GM12878 (cell line): Measurements from ENCODE around the gene CORO1C. TPM values are rescaled to one million over a fixed set of nuclear protein-coding genes. Genes with fewer than 3 reads are reported as not detected.
A peak's percentile ranks its signal among the peaks of the same experiment; 100 is the strongest.

Experiments used
- ATAC-seq: fragments of 200-7000 bp; cut with Tn5 transposase; 3 replicates; pipeline ENCODE4 v1.9.1; 2020; ENCODE audit warnings: mild to moderate bottlenecking, moderate library complexity
- BruUV-seq: library from RNA; stranded (reverse); fragments of 400-500 nt; replicated peaks from 2 replicates; lab custom pipeline; 2021; lab: Mats Ljungman, UMichigan
- CTCF ChIA-PET: fragments of 300-600 bp; sonication (Branson Sonifier 250); formaldehyde crosslinking; extraction: SDS; loops from one replicate; lab custom pipeline; 2021; ENCODE audit warnings: inconsistent platforms; lab: Yijun Ruan, JAX
- POLR2A ChIA-PET: fragments of 350-600 bp; formaldehyde crosslinking; extraction: SDS; loops from one replicate; lab custom pipeline; 2021; ENCODE audit warnings: inconsistent platforms; lab: Charles Lee
- RAD21 ChIA-PET: fragments of 300-600 bp; sonication (Branson Sonifier 250); formaldehyde crosslinking; loops from one replicate; lab custom pipeline; 2023; ENCODE audit warnings: antibody characterized with exemption; ENCODE audit not compliant: unreplicated experiment; lab: Charles Lee
- SMC1A ChIA-PET: fragments of 300-600 bp; sonication (Branson Sonifier 250); formaldehyde crosslinking; loops from one replicate; lab custom pipeline; 2023; ENCODE audit not compliant: unreplicated experiment, uncharacterized antibody; lab: Charles Lee
- DNase-seq: peaks from one replicate; pipeline ENCODE4 v3.0.0-alpha.2; 2011; ENCODE audit warnings: low read depth, low spot score
- FAIRE-seq: peaks from 3 replicates; lab custom pipeline; 2011; peaks lifted over from hg19 to GRCh38; lab: Jason Lieb, UNC
- H2AFZ ChIP-seq: 2 replicates; pipeline ENCODE4 v1.6.0; 2011; ENCODE audit warnings: low read depth, low read length, control low read depth; ENCODE audit not compliant: control insufficient read depth
- H3K27ac ChIP-seq: 2 replicates; pipeline ENCODE4 v1.5.1; 2011; ENCODE audit warnings: control low read depth; ENCODE audit not compliant: control insufficient read depth, insufficient read depth
- H3K27me3 ChIP-seq, 2 experiments: replicated peaks in 1 of 2; 2 replicates each; pipeline versions ENCODE4 v1.6.0 to v1.6.1; 2011; ENCODE audit warnings: low read length in 1 of 2; ENCODE audit not compliant: control insufficient read depth in 2 of 2, insufficient read depth in 2 of 2
- H3K36me3 ChIP-seq, 2 experiments: 2 replicates each; pipeline ENCODE4 v1.5.1; 2011; ENCODE audit warnings: low read length in 1 of 2; ENCODE audit not compliant: control insufficient read depth in 2 of 2, insufficient read depth in 2 of 2
- H3K4me1 ChIP-seq: 2 replicates; pipeline ENCODE4 v1.6.1; 2011; ENCODE audit warnings: mild to moderate bottlenecking, low read length, moderate library complexity, mixed read lengths; ENCODE audit not compliant: control insufficient read depth, insufficient read depth
- H3K4me2 ChIP-seq: 2 replicates; pipeline ENCODE4 v1.6.0; 2011; ENCODE audit warnings: control low read depth; ENCODE audit not compliant: control insufficient read depth, insufficient read depth
- H3K4me3 ChIP-seq: fragments of 200-600 bp; sonication (generic); 2 replicates; pipeline ENCODE4 v1.5.1; 2016
- H3K79me2 ChIP-seq: 2 replicates; pipeline ENCODE4 v1.6.0; 2011; ENCODE audit warnings: low read length; ENCODE audit not compliant: control insufficient read depth, insufficient read depth
- H3K9ac ChIP-seq: 2 replicates; pipeline ENCODE4 v1.8.0; 2011; ENCODE audit warnings: low read length, control low read depth, mixed read lengths; ENCODE audit not compliant: control insufficient read depth, insufficient read depth
- H3K9me3 ChIP-seq: replicated peaks from 3 replicates; pipeline ENCODE4 v1.5.1; 2011; ENCODE audit warnings: mild to moderate bottlenecking, low read length; ENCODE audit not compliant: control insufficient read depth, insufficient read depth
- H4K20me1 ChIP-seq: 2 replicates; pipeline ENCODE4 v1.6.0; 2011; ENCODE audit not compliant: control insufficient read depth, insufficient read depth
- BRCA1 ChIP-seq: IDR thresholded peaks from 2 replicates; pipeline ENCODE4 v1.6.1; 2011; ENCODE audit warnings: low read depth, low read length, improper control_type of control experiment
- E2F4 ChIP-seq: IDR thresholded peaks from 2 replicates; pipeline ENCODE4 v1.6.1; 2012; ENCODE audit warnings: low read depth, low read length, improper control_type of control experiment
- EED ChIP-seq: sonication (generic); IDR thresholded peaks from 2 replicates; pipeline ENCODE4 v1.6.1; 2016; ENCODE audit warnings: antibody characterized with exemption, low read depth
- FOXM1 ChIP-seq: IDR thresholded peaks from 2 replicates; pipeline ENCODE4 v1.6.1; 2012; ENCODE audit warnings: low read depth, mild to moderate bottlenecking, inconsistent platforms, low read length, moderate library complexity
- GATAD2B ChIP-seq: fragments of 450-650 bp; conservative IDR thresholded peaks from 2 replicates; pipeline ENCODE4 v1.6.1; 2017; ENCODE audit warnings: low read depth, mild to moderate bottlenecking, moderate library complexity
- KLF5 ChIP-seq: fragments of 450-650 bp; IDR thresholded peaks from 2 replicates; pipeline ENCODE4 v1.6.1; 2014; ENCODE audit warnings: mild to moderate bottlenecking; ENCODE audit not compliant: partially characterized antibody
- MEF2A ChIP-seq: IDR thresholded peaks from 2 replicates; pipeline ENCODE4 v1.6.1; 2011; ENCODE audit warnings: low read depth, mild to moderate bottlenecking, low read length, moderate library complexity; ENCODE audit not compliant: insufficient read depth
- NFXL1 ChIP-seq: fragments of 450-650 bp; IDR thresholded peaks from 2 replicates; pipeline ENCODE4 v1.6.1; 2017; ENCODE audit warnings: antibody characterized with exemption, mild to moderate bottlenecking, borderline replicate concordance
- NR2C1 ChIP-seq: fragments of 450-650 bp; IDR thresholded peaks from 2 replicates; pipeline ENCODE4 v1.6.1; 2017; ENCODE audit warnings: antibody characterized with exemption, mild to moderate bottlenecking, moderate library complexity
- PKNOX1 ChIP-seq: fragments of 450-650 bp; IDR thresholded peaks from 2 replicates; pipeline ENCODE4 v1.6.1; 2016; ENCODE audit warnings: mild to moderate bottlenecking
- RCOR1 ChIP-seq: conservative IDR thresholded peaks from 2 replicates; pipeline ENCODE4 v1.6.1; 2012; ENCODE audit warnings: low read depth, low read length, improper control_type of control experiment
- SIX5 ChIP-seq: IDR thresholded peaks from 2 replicates; pipeline ENCODE4 v1.6.1; 2011; ENCODE audit warnings: mild to moderate bottlenecking, low read depth, low read length, moderate library complexity; ENCODE audit not compliant: severe bottlenecking
- SMAD1 ChIP-seq: fragments of 450-650 bp; IDR thresholded peaks from 2 replicates; pipeline ENCODE4 v1.6.1; 2018; ENCODE audit warnings: mild to moderate bottlenecking, low read depth; ENCODE audit not compliant: partially characterized antibody
- SREBF1 ChIP-seq: IDR thresholded peaks from 2 replicates; pipeline ENCODE4 v1.6.1; 2012; ENCODE audit warnings: mild to moderate bottlenecking, low read length
- STAT1 ChIP-seq: fragments of 450-650 bp; conservative IDR thresholded peaks from 2 replicates; pipeline ENCODE4 v1.6.1; 2014; ENCODE audit warnings: antibody characterized with exemption, mild to moderate bottlenecking
- TCF7 ChIP-seq: IDR thresholded peaks from 2 replicates; pipeline ENCODE4 v1.6.1; 2014; ENCODE audit warnings: antibody characterized with exemption, borderline replicate concordance
- WRNIP1 ChIP-seq: IDR thresholded peaks from 2 replicates; pipeline ENCODE4 v1.6.1; 2011; ENCODE audit warnings: low read depth, low read length, improper control_type of control experiment, borderline replicate concordance
- YBX1 ChIP-seq: fragments of 450-650 bp; IDR thresholded peaks from 2 replicates; pipeline ENCODE4 v1.6.1; 2016; ENCODE audit warnings: antibody characterized with exemption
- ZNF24 ChIP-seq: fragments of 450-650 bp; IDR thresholded peaks from 2 replicates; pipeline ENCODE4 v1.6.1; 2017; ENCODE audit warnings: antibody characterized with exemption, mild to moderate bottlenecking
- WGBS: methylation state at CpG from one replicate; pipeline ENCODE4 v1.1.6; 2016; ENCODE audit warnings: low lambda C conversion rate; ENCODE audit not compliant: insufficient replicate concordance, insufficient coverage; ENCODE audit errors: missing lambda C conversion rate; 5-methylcytosine and 5-hydroxymethylcytosine counted together
- in situ Hi-C: fragments of 300-500 bp; cut with MboI; formaldehyde crosslinking; loops from 9 replicates; pipeline ENCODE4 v1.14.3; 2018; ENCODE audit warnings: mixed read lengths
- intact Hi-C: fragments of 100-400 bp; cut with micrococcal nuclease; formaldehyde crosslinking; loops from one replicate; pipeline ENCODE4 v1.14.2; 2022; ENCODE audit not compliant: unreplicated experiment
- polyA plus RNA-seq, 11 experiments: library from polyadenylated mRNA; depleted of rRNA in 4 of 11; unstranded in 6 of 11; stranded (reverse) in 5 of 11; fragments of >200 nt; fragmentation: Nextera tagmentation in 4 of 11; fragmentation: Illumina TruSeq in 1 of 11; extraction: Ambion mirVana in 4 of 11; extraction: Trizol in 1 of 11; gene quantifications; 1 replicate in 1 of 11; 2 replicates in 10 of 11; pipeline versions ENCODE4 v1.2.1 to v1.2.3, GENCODE V29; 2011 to 2016; ENCODE audit warnings: inconsistent platforms in 2 of 11, missing spikeins in 2 of 11, low read depth in 1 of 11
- total RNA-seq, 4 experiments: library from RNA; depleted of rRNA in 3 of 4; stranded (reverse); fragments of >200 nt in 3 of 4; fragmentation: Illumina TruSeq in 1 of 4; extraction: Trizol in 1 of 4; gene quantifications; 2 replicates each; pipeline versions ENCODE4 v1.2.1 to v1.2.3, GENCODE V29; 2013 to 2021
- TF ChIP-seq, protein P1 (sequence below): fragments of 450-650 bp; IDR thresholded peaks from 2 replicates; pipeline ENCODE4 v1.6.1; 2016; ENCODE audit warnings: mild to moderate bottlenecking

Gene CORO1C
- total and polyA plus RNA-seq, 10 of the 15 experiments (the other 5 are each of a cell fraction or from before 2014, with no cell fraction given), result 52.7 to 254 (median 171) TPM

GRCh38 chr12:108633534-108634248, 97.6 kb downstream of the CORO1C start, which contains the start of gene SELPLG (continued):
- TF ChIP-seq NR2C1, result no peak
- no peak for TF ChIP-seq BRCA1
- TF ChIP-seq RCOR1, result no peak
- TF ChIP-seq ZNF24, result peak; percentile 68
- TF ChIP-seq YBX1, result no peak
- TF ChIP-seq TCF7, result no peak
- no peak for TF ChIP-seq E2F4
- TF ChIP-seq SIX5, result no peak
- peak; percentile 78; the same call in 1 of the 2 replicates for TF ChIP-seq FOXM1

DNA sequence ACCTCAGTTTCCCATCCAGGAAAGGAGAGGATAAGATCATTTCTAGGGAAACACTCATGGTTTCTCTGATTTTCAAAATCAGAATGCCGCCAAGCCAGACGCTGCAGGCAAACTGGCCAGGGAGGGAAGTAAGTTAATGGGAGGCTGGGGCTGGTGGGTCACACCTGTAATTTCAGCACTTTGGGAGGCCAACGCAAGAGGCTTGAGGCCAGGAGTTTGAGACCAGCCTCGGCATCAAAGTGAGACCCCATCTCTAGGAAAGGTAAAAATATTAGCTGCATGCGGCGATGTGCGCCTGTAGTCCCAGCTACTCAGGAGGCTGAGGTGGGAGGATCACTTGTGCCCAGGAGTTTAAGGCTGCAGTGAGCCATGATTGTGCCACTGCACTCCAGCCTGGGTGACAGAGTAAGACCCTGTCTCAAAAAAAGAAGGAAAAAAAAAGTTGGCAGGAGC, 98.2 kb downstream of the CORO1C start:
- Histone ChIP-seq H3K36me3 (no peaks in the 10 kb centered on the region), H3K4me3 (peak overlapping the region; percentile 76), H3K4me2 (peak overlapping the region; percentile 78), H3K9ac (peak overlapping the region; percentile 62), H3K4me1 (peaks cover 86% of the 10 kb centered on the region), H3K9me3 (no peaks in the 10 kb centered on the region), H4K20me1 (no peaks in the 10 kb centered on the region), H3K27me3 (no peaks in the 10 kb centered on the region), H2AFZ (no peak overlapping the region), H3K27ac (peak overlapping the region; percentile 86), H3K79me2 (peaks cover 32% of the 10 kb centered on the region)
- ATAC-seq (no peak), FAIRE-seq (no peak), DNase-seq (no peak)
- TF ChIP-seq GATAD2B (no peak), STAT1 (no peak), KLF5 (no peak), MEF2A (no peak), WRNIP1 (no peak), PKNOX1 (no peak), RCOR1 (no peak), EED (no peak), SREBF1 (no peak), NFXL1 (no peak), SMAD1 (peak; percentile 59)
- TF ChIP-seq, protein P1, sequence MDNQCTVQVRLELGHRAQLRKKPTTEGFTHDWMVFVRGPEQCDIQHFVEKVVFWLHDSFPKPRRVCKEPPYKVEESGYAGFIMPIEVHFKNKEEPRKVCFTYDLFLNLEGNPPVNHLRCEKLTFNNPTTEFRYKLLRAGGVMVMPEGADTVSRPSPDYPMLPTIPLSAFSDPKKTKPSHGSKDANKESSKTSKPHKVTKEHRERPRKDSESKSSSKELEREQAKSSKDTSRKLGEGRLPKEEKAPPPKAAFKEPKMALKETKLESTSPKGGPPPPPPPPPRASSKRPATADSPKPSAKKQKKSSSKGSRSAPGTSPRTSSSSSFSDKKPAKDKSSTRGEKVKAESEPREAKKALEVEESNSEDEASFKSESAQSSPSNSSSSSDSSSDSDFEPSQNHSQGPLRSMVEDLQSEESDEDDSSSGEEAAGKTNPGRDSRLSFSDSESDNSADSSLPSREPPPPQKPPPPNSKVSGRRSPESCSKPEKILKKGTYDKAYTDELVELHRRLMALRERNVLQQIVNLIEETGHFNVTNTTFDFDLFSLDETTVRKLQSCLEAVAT, result peak; percentile 95; the same call in 1 of the 2 replicates
- ChIA-PET POLR2A (interaction anchor here (1.0 to 10.5 kb wide), 6 partner anchors 11 to 139 kb away, joined by 3 to 199 read pairs (median 5); partner anchors contain the start of gene SART3), CTCF (interaction anchor here (1.0 to 17.2 kb wide), 5 partner anchors 14 to 65 kb away, joined by 3 to 244 read pairs (median 156); partner anchors contain the start of gene ISCU), RAD21 (interaction anchor here (0.7 to 17.3 kb wide), 11 partner anchors 8 to 217 kb away, joined by 3 to 413 read pairs (median 8); partner anchors contain the start of genes CORO1C, ISCU and SART3), SMC1A (interaction anchor here (1.1 to 16.7 kb wide), 9 partner anchors 14 to 170 kb away, joined by 3 to 397 read pairs (median 6); partner anchors contain the start of genes ISCU and SART3)
- intact Hi-C loops (loop anchor here (2.0 to 10.0 kb wide), 4 partner anchors 58 to 462 kb away; partner anchors contain the start of genes ALKBH2, CMKLR1 and UNG), in situ Hi-C loops (loop anchor here (10.0 kb wide), 1 partner anchor 462 kb away; the partner anchor contains the start of genes ALKBH2 and UNG)
- TSS peak; percentile 88 for BruUV-seq
- 67% methylated on average over 7 of the region's 7 CpGs for WGBS
